HG02571 (cell line): Measurements from ENCODE around the gene MPHOSPH8.
"Not testable (repeated sequence)": the region's sequence is repeated elsewhere in the genome, so short reads cannot be mapped to it uniquely, and the experiment has no call there.

Experiments
- ATAC-seq: cut with Tn5 transposase; IDR thresholded peaks from one replicate; pipeline ENCODE4 v1.9.1; 2021; ENCODE audit warnings: mild to moderate bottlenecking, moderate library complexity; ENCODE audit not compliant: unreplicated experiment

The MPHOSPH8 gene

DNA sequence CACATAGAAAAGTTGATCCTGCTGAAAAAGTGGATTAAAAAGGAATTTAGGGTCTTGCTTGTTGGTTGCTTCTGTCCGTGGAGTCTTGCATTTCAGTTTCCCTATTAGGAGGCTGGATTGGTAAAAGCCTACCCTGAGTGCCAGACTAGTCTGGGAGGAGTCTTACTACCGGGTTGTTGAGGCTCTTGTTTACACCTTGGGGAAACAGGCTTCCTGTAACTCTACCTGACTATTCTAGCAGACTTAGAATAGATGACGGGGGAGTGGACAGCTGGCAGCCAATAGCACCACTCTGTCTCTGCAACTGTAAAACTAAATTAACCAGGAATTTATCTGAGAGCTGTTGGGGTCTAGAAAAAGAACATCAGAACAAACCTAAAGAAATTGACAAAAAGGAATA lies 11.3 kb upstream of the MPHOSPH8 start:
- no peak for ATAC-seq

DNA sequence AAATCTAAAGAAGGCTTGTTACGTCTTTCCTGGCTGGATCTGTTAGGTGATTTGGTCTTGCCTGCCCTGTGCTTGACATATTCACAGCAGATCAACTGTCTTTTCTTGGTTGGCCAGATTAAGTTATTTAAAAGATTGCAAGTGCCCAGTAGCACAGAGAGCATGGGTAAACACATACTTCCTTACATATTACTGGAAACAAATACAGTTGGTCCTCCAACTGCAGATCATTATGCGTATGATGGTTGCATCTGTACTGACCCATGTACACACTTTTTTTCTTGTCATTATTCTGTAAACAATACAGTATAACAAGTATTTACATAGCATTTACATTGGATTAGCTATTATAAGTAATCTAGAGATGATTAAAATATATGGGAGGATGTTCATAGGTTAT lies 9.2 kb upstream of the MPHOSPH8 start:
- no peak for ATAC-seq

DNA sequence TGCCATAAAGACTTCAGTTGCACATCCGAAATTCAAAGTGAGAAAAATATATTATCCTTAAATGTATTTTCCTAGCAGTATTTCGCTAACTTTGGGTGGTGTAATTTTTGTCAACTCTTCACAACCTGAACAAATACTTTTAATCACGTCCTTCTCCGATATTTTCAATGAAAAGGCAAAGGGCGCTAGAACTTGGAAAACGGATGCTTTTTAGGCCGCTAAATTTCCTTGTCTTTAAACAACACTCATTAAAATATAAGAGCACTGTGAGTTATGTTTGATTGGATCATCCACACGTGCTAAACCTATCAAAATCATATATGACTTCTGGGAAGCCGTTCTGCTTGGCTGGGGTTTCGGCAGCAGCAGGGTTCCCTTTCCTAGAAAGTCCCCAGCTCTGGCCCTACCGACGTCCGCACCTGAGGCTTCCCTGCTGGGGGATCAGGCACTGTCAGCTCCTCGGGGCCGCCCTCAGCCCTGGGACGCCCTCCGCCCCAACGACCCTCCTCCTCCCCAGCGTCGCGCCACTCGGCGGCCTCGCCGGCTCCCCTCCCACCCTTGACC lies 462 bp upstream of the MPHOSPH8 start:
- no peak for ATAC-seq

DNA sequence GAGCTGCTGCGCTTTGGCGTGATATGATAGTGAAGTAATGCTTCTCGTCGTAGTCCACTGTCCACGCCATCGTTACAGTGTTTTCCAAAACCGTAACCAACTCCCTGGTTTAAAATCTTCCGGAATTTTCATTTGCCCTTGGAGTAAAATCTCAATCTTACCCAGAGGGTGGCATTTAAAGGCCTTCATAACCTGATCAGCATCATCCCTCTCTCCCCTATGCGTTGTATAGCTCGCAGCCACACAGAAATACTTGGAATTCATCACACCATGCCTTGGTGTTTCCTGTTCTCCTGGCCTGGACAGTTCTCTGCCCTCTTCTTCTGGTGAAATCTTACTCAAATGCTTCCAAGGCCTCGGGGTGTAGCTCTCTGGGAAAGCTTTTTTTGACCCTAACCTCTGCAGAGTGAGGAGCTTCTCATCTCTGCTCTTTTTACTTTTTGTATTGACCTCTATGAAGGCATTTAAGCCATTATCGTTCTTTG lies 839 bp downstream of the MPHOSPH8 start:
- ATAC-seq = no peak

DNA sequence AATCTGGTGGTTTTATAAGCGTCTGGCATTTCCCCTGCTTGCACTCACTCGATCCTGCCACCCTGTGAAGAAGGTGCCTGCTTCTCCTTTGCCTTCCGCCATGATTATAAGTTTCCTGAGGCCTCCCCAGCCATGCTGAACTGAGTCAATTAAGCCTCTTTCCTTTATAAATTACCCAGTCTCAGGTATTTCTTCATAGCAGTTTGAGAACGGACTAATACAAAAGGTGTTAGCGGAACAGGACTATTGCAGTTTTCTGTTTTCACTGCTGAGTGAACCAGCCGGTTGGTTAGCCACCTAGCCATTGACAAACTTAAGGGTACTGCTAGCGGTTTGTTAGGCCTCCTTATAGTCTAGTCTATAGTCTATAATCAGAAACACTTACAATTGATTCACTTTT lies 2.5 kb downstream of the MPHOSPH8 start:
- ATAC-seq = not testable (repeated sequence)

DNA sequence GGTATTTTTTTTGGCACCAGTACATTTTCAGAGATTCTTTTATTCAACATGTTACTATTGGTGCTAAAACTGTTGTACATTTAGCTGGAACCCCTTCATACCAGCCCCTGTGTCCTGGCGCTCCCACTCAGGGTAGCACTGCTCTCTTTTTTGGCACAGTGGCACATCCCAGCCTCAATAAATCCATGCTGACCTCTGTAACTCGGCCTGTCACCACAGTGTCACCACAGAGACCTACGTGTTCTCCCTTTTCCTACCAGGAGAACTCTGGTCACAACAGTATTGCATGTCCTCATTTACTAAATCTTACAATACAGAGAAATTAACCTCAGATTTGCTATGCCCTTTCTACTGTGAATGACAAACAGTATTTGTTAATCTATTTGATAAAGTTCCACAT lies 10.2 kb downstream of the MPHOSPH8 start:
- ATAC-seq = no peak

DNA sequence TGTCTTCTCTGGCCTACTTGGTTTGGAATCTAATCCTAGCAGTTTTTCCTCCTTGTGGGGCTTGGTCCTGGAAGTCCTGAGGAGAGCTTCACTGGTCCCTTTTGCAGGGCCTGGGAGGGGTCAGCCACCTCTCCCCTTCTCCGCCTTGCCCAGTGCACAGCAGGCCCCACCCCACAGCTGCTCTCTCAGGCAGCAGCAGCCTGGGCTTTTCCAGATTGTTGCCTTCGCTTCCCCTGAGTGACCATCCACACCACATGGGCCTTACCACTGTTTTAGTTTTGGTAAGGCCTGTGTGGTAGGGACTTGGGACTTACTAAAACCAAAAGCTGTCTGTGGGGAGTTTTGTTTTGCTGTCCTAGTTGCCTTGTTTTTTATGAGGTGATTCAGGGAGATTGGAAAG lies 11.5 kb downstream of the MPHOSPH8 start:
- ATAC-seq = no peak

DNA sequence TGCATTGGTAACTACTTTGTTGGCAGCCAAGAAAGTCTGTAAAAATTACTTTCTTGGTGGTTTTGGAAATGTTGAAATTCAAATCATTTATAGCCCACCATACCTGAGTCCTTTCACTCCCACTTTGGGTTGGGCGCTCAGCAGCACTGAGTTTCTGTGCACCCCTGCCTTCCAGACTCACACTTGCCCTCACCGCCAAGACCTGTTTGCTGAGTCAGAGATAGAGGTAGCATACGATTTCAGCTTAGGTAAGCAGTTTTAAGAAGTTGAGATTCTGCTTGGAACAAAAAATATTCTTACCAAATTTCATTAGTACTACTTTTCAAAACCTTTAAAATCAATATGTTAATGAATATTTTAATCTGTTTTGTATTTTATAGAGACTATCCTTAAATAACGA lies 12.6 kb downstream of the MPHOSPH8 start:
- no peak for ATAC-seq

DNA sequence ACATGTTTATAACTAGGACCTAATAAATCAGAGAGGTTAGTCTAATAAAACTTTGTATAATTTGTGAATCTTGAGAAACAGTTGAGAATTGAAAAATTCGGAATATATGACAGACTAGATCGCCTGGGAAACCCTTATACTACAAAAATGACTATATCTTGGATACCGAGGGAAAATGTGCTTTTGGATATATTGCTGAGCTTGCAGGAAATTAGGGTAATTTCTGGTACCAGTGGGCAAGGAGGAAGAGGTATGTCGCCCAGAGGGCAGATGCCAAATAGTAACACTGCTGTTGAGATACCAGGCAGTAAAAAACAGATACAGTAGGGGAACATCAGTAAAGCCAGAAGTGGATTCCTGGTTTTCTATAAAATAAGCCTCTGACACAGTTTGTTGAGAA lies 17.3 kb downstream of the MPHOSPH8 start:
- no peak for ATAC-seq

DNA sequence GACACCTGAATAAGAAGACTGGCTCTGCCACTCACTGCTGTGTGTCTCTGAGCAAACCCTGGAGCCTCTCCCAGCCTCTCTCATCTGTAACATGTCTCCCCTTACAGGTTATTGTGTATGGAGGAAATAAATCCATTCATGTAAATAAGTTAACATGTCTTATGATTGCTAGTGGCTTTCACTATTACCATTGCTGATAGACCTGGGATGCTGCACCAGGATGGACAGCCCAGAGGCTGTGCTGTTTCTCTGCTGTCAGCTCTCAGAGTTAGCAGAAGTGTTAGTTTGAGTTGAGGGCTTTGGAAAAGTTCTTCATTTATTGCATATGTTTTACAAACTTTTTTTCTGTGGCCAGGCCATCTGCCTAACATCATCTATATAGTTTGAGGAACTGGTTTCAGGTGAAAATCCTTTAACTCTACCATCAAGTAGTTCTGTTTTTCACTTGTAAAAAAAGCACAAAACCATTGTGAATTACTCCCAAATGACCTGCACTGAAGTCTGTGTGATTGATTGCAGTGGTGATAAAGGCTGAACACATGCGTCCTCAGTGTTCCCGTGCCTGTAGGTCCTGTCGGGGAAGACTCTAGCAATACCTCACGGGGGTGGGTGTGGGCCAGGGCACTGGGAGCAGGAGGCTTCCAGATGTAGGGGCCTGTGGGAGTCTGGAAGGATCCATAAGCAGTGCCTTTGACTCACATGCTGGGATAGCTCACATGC lies 24.6 kb downstream of the MPHOSPH8 start:
- ATAC-seq = no peak

DNA sequence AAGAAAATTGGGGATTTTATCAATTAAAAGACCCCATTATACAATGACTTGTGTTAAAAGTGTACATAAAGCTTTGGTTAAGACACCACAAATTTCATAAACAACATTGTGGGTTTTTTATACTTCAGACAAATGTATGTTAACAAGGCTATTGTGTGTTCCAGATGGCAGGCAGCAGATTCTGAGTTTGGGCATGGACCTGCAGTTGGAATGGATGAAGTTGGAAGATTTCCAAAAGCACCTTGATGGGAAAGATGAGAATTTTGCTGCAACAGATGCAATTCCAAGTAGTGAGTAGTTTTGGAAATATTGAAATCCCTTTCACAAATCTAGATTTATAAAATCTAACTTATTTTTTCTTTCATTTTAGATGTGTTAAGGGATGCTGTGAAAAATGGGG lies 25.4 kb downstream of the MPHOSPH8 start:
- ATAC-seq = no peak

DNA sequence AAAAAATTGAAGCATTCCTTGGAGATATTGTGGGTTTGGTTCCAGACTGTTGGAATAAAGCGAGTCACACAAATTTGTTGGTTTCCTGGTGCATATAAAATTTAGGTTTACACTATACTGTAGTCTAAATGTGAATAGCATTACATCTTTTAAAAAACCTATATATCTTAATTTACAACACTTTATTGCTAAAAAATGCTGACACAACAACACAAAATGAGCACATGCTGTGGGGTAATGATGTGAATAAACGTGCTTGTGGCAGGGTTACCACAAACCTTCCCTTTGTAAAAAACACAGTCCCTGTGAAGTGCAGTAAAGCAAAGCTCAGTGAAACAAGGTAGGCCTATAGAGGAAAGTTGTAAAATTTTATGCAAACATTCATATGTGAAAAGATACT lies 27.7 kb downstream of the MPHOSPH8 start:
- ATAC-seq = no peak

DNA sequence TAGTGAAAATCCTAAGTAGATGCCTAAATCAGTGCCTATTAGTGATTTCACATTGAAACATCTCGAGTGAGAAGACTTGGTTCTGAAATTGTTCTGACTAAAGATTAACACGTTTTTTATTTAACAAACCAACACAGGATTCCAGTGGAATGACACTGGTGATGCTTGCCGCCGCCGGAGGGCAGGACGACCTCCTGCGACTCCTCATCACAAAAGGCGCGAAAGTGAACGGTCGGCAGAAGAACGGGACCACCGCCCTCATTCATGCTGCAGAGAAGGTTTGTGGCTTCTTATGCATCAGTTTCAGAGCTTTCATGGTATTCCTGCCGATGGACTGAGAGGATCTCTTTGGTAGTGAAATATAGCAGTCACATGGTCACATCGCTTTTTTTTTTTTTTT lies 28.1 kb downstream of the MPHOSPH8 start:
- ATAC-seq = no peak

DNA sequence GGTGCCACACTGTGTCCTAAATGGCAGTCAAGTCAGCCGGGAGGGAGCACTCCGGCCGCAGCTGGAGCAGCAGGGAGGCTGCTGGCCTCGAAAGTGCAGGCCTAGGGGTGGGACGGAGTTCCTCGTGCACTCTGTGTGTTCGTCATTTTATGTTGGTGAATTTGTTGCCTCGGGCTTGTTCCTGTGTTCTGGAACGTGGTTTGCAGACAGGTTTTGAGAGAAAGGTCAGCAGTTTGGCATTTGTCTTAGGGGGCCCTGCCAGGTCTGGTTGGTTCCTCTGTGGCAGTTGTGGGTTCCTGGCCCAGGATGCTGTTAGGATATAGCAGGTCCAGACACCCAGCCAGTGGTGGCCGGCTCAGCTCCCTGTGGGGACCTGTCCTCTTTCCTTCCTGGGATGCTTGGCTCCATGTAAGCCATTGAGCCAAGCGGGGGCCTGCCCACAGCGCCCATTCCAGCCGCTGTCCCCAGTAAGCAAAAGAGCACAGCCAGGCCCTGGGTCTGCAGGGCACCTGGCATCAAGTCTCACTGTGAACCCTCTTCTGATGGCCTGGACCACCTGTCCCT lies 30.0 kb downstream of the MPHOSPH8 start:
- ATAC-seq = no peak

DNA sequence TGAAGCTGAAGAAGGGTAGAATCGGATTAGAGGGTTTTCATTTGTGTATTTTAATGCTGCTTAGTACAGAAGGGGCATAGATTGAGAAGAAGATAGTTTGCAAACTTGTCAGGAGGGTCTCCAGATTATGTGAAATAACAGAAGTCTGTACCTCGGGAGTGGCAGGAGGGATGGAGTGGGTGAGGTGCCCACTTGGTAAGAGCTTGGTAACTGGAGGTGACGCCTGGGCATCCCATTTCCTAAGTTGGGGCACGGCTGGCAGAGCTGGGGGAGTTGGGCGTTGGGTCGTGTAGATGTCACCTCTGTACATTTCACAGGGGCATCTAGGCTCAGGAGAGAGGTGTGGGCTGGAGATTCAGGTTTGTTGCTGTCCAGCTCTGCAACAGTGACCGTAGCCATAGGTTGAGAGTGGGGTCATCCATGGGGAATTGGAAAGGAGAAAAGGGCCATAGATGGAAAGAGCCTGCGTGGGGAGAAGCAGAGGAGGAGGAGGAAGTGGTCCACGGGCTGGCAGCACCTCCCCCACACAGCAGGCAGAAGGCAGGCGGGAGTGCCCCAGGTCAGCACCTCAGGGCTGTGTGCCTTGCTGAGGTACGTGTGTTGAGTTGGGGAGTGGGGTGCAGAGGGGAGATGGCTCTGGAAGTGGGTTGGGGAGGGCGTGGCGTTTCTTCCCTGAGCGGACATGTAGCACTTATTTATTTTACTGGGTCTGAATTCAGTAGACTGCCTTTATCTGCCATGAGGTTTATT lies 31.2 kb downstream of the MPHOSPH8 start:
- no peak for ATAC-seq

DNA sequence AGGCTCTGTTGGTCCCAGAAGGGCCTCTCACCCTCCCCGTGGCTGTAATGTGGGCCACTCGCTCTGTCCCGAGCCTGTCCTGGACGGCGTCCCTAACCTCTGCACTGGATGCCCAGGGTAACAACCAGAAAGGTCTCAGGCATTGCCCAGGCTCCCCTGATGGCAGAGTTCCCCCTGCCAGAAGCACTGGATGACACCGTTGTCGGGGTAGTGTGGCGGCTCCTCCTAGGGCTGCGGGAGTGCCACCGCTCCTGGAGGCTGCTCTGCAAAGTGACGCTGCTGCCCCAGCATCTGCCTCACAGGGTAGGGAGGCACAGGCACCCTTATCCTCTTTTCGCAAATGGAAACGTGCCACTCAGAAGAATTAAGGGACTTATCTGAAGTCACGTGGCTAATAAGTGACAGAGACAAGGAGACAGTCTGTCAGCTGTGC lies 32.0 kb downstream of the MPHOSPH8 start:
- ATAC-seq = no peak

DNA sequence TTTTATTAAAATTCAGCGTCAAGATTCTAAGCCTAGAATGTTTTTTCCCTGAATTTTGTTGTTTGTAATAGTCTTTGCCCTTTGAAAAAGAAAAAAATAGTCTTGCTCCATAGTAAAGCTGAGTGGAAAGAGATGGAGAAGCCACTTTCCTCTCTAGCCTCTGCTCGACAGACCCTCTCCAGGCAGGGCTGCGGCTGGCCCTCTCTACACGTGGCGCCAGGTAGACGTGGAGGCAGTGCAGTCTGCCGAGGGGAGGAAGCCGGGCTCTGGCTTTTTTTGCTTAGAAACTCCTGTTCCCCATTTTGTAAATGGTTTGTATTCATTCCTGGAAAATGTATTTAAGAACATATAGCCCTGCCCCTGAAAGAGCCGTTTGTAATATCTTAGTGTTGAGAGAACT lies 35.3 kb downstream of the MPHOSPH8 start:
- ATAC-seq = no peak

DNA sequence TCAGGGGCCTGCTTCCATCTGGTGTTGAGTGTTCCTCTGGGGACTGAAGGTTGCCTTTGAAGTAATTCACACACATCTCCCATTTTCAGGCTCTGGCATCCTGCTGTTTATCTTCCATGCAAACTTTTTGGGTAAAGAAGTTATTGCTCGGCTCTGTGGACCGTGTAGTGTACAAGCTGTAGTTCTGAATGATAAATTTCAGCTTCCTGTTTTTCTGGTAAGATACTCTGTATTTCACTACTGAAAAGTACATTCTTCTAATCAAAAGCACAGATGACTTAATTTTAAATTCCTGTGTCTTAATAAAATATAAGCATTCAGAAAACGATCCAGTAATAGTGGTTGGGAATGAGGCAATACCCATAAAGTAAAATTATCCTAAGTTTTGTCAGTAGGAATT lies 36.7 kb downstream of the MPHOSPH8 start:
- ATAC-seq = no peak

DNA sequence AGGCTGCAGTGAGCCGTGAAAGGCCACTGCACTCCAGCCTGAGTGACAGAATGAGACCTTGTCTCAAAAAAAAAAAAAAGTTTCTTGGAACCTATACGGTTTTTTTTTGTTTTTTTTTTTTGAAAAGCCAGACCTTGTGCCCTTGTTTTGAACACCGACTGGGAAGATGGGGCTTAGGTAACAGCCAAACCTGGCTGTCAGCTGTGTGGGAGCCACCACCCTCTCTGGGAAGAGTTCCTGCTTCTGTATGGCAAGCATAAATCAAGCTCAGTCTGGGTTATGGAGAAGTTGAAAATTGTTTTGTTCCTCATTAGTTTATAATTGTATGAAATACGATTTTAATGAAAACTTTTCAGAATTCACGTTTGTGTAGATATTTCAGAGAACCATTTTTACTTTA lies 39.5 kb downstream of the MPHOSPH8 start:
- ATAC-seq = no peak

DNA sequence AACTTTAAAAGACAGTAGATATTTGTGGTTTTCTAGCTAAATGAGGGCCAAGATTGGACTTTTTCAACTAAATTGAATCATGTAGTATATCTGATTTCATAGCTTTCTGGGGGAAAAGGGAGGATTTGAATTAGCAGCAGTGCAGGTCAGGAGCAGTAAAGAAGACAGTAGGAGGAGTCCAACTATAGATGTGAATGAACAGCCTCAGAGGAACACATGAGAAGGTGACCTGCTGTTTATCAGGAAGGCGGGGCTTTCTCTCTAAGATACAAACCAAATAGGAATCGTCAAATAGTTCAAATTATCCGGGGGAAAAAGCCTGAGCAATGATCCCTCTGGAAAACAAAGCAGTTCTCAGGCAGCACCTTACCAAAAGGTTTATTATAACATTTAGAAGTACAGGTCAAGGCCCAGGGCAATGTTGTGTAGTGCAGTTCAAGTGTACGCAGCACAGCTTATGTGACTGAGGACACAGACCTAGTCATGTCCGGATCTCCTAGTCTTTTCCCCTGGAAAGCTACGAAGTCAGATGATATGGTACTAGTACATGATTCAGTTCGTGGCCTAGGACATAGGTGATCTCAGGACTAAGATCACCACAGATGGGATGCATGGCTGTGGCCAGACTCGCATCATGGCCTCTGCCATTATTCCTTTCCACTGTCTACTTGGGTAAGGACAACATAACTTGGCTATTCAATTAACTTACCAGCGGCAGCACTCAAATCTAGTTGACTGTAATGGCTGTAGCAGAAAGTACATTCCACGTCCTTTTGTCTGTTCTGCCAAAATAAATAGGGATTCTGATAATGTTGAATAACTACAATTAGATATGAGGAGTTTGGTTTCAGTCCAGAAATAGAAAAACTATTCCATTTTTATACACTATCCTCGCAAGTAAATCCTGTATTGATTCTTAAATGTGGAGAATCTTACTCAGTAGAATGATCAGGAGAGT lies 40.3 kb downstream of the MPHOSPH8 start:
- ATAC-seq = no peak

DNA sequence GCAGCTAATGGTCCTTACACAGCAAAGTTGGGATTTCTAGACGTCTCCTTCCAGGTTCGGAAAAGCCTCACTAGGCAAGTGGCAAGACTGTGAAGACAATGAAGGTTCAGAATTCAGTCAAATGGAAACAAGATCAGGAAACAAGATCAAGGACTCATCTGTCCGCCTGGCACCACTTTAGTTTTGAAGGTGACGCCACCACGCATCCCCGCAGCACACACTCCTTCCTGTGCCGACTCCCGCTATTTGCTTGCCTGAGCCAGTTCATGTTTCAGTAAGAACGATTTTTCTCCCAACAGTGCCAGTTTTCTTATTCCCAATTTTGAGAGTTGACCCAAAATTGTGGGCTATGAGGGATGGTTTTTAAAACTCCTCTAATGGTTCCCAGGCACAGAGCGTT lies 41.4 kb downstream of the MPHOSPH8 start:
- ATAC-seq = no peak
